K562 (cell line): Measurements from ENCODE around the gene RAMP2. TPM values are rescaled to one million over a fixed set of nuclear protein-coding genes. Genes with fewer than 3 reads are reported as not detected.

ENCODE experiments used
- ATF7 ChIP-seq: fragments of 450-650 bp; IDR thresholded peaks from 2 replicates; pipeline ENCODE4 v1.7.1; 2014; ENCODE audit warnings: mild to moderate bottlenecking, moderate library complexity
- ESRRB ChIP-seq: fragments of 250-450 bp; sonication (Bioruptor Pico); IDR thresholded peaks from 2 replicates; pipeline ENCODE4 v1.5.0; 2020; ENCODE audit warnings: mild to moderate bottlenecking, moderate library complexity, borderline replicate concordance
- FOSL1 ChIP-seq: fragments of 200-800 bp; sonication (Bioruptor generic); conservative IDR thresholded peaks from 2 replicates; pipeline ENCODE4 v1.6.1; 2016; ENCODE audit warnings: missing genetic modification characterization, missing compliant biosample characterization
- FOXK2 ChIP-seq, 2 experiments: fragments of 450-650 bp; IDR thresholded peaks in 1 of 2; conservative IDR thresholded peaks in 1 of 2; 2 replicates each; pipeline ENCODE4 v1.6.1; 2016; ENCODE audit warnings: low read depth in 2 of 2, mild to moderate bottlenecking in 1 of 2
- POLR2A ChIP-seq: fragments of 450-650 bp; conservative IDR thresholded peaks from 2 replicates; pipeline ENCODE4 v1.6.1; 2016
- POU5F1 ChIP-seq: fragments of 150-350 bp; IDR thresholded peaks from 2 replicates; pipeline ENCODE4 v1.6.1; 2014; ENCODE audit warnings: borderline replicate concordance, low read length, low read depth, mild to moderate bottlenecking; ENCODE audit not compliant: partially characterized antibody
- SAFB ChIP-seq: fragments of 200-400 bp; formaldehyde crosslinking; IDR thresholded peaks from 2 replicates; pipeline ENCODE4 v1.6.1; 2017; ENCODE audit warnings: low read depth, low read length, borderline replicate concordance
- SAP30 ChIP-seq: fragments of 200-600 bp; sonication (generic); IDR thresholded peaks from 2 replicates; pipeline ENCODE4 v1.6.1; 2012; ENCODE audit warnings: borderline replicate concordance, low read depth, mild to moderate bottlenecking, moderate library complexity, low read length, control low read depth, inconsistent platforms; ENCODE audit not compliant: insufficient read depth, poor library complexity, severe bottlenecking
- SP1 ChIP-seq: sonication (generic); formaldehyde crosslinking; IDR thresholded peaks from 2 replicates; pipeline ENCODE4 v1.8.1; 2022; ENCODE audit warnings: mild to moderate bottlenecking, missing genetic modification reagents
- TCF3 ChIP-seq: sonication (generic); formaldehyde crosslinking; IDR thresholded peaks from 2 replicates; pipeline ENCODE4 v1.4.0; 2020; ENCODE audit warnings: mild to moderate bottlenecking, missing genetic modification reagents
- WHSC1 ChIP-seq: IDR thresholded peaks from one replicate; pipeline ENCODE4 v1.6.1; 2012; ENCODE audit warnings: low read length, control low read depth, inconsistent platforms
- ZNF174 ChIP-seq: fragments of 250-450 bp; sonication (Bioruptor Pico); IDR thresholded peaks from 2 replicates; pipeline ENCODE4 v1.4.0; 2020; ENCODE audit warnings: mild to moderate bottlenecking
- ZNF184 ChIP-seq: sonication (generic); formaldehyde crosslinking; IDR thresholded peaks from 2 replicates; pipeline ENCODE4 v1.5.0; 2020; ENCODE audit warnings: missing genetic modification reagents
- polyA plus RNA-seq, 8 experiments: library from polyadenylated mRNA; depleted of rRNA in 4 of 8; stranded (reverse) in 5 of 8; unstranded in 3 of 8; fragments of >200 nt; fragmentation: Nextera tagmentation in 2 of 8; fragmentation: Illumina TruSeq in 1 of 8; extraction: Ambion mirVana in 2 of 8; extraction: Trizol in 1 of 8; gene quantifications; 2 replicates each; pipeline versions ENCODE4 v1.2.1 to v1.2.3, GENCODE V29; 2011 to 2014; ENCODE audit warnings: inconsistent platforms in 1 of 8, missing spikeins in 1 of 8
- total RNA-seq, 7 experiments: library from RNA; depleted of rRNA in 6 of 7; stranded (reverse); fragments of >200 nt in 6 of 7; fragmentation: Illumina TruSeq in 2 of 7; extraction: Trizol in 2 of 7; gene quantifications; 2 replicates each; pipeline versions ENCODE4 v1.2.1 to v1.2.3, GENCODE V29; 2011 to 2021; ENCODE audit warnings: low replicate concordance in 1 of 7
- TF ChIP-seq, protein P1 (sequence below): fragments of 250-450 bp; sonication (Bioruptor Pico); IDR thresholded peaks from 2 replicates; pipeline ENCODE4 v1.4.0; 2020; ENCODE audit warnings: mild to moderate bottlenecking
- TF ChIP-seq, protein P2 (sequence below): sonication (generic); formaldehyde crosslinking; IDR thresholded peaks from 2 replicates; pipeline ENCODE4 v1.8.0; 2022; ENCODE audit warnings: mild to moderate bottlenecking, low read depth, missing genetic modification reagents
- TF ChIP-seq, protein P3 (sequence below): sonication (generic); formaldehyde crosslinking; IDR thresholded peaks from 2 replicates; pipeline ENCODE4 v1.8.1; 2023; ENCODE audit warnings: mild to moderate bottlenecking, missing genetic modification reagents
- TF ChIP-seq, protein P4 (sequence below): sonication (generic); formaldehyde crosslinking; IDR thresholded peaks from 2 replicates; pipeline ENCODE4 v1.8.1; 2023; ENCODE audit warnings: missing genetic modification reagents, mild to moderate bottlenecking, borderline replicate concordance

Gene RAMP2
- total and polyA plus RNA-seq, 9 of the 15 experiments (the other 6 are each of a cell fraction or from before 2014, with no cell fraction given) = not detected

DNA sequence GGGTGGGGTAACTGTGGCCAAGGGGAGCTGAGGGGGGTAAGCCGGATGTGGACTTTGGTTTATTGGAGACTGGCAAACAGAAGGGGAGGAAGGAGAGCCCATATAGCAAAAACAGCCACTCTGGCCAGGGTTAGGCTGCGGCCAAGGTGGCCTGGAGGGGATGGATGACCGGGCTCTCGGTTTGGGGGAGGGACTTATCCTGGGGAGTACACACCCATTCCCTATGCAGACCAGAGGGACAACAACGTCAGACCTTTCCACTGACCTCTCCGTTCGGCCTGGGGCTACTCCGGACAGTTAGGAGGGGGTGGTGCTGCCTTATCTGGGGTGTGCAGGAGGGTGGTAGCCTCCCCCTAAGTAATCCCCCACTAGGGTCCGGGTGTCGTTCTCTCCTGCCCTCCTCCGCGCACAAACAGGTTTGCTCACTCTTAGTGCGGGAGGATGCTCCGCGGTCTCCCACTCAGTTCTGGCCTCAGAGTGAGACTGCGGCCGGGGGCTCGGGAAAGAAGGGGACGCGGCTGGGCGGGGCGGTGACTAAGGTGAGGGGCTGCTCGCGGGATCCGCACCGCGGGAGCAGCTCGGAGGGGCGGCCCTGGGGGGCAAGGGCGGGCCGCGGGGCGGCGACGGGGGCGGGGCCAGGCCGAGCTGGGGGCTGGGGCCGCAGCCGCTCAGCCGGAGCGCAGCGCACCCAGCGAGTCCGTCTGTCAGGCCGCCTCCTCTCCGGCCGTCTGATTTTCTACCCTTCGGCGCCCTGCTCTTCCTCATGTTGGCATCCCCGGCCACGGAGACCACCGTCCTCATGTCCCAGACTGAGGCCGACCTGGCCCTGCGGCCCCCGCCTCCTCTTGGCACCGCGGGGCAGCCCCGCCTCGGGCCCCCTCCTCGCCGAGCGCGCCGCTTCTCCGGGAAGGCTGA lies 19.2 kb downstream of the RAMP2 start, which contains the start of gene WNK4 (continued):
- no peak for TF ChIP-seq POU5F1
- peak; percentile 81 for TF ChIP-seq POLR2A
- TF ChIP-seq WHSC1 = no peak
- TF ChIP-seq, protein P1, sequence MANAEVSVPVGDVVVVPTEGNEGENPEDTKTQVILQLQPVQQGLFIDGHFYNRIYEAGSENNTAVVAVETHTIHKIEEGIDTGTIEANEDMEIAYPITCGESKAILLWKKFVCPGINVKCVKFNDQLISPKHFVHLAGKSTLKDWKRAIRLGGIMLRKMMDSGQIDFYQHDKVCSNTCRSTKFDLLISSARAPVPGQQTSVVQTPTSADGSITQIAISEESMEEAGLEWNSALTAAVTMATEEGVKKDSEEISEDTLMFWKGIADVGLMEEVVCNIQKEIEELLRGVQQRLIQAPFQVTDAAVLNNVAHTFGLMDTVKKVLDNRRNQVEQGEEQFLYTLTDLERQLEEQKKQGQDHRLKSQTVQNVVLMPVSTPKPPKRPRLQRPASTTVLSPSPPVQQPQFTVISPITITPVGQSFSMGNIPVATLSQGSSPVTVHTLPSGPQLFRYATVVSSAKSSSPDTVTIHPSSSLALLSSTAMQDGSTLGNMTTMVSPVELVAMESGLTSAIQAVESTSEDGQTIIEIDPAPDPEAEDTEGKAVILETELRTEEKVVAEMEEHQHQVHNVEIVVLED (CRISPR knock-in tag) = no peak
- peak; percentile 62; the same call in 1 of the 2 replicates for TF ChIP-seq SP1
- no peak for TF ChIP-seq ZNF174 (CRISPR knock-in tag)
- TF ChIP-seq FOSL1 = no peak; the same call in 1 of the 2 replicates
- TF ChIP-seq, protein P2, sequence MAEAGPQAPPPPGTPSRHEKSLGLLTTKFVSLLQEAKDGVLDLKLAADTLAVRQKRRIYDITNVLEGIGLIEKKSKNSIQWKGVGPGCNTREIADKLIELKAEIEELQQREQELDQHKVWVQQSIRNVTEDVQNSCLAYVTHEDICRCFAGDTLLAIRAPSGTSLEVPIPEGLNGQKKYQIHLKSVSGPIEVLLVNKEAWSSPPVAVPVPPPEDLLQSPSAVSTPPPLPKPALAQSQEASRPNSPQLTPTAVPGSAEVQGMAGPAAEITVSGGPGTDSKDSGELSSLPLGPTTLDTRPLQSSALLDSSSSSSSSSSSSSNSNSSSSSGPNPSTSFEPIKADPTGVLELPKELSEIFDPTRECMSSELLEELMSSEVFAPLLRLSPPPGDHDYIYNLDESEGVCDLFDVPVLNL (CRISPR knock-in tag) = no peak
- no peak for TF ChIP-seq SAFB
- no peak for TF ChIP-seq ZNF184
- peak; percentile 70 to 71 for TF ChIP-seq FOXK2 (conservative IDR thresholded peaks at IDR 0.05 in 1 of 2, IDR thresholded peaks at IDR 0.05 in 1 of 2; ENCODE audit: low read depth in 2 of 2)
- no peak for TF ChIP-seq ESRRB (CRISPR knock-in tag)
- no peak for TF ChIP-seq SAP30
- TF ChIP-seq, protein P3, sequence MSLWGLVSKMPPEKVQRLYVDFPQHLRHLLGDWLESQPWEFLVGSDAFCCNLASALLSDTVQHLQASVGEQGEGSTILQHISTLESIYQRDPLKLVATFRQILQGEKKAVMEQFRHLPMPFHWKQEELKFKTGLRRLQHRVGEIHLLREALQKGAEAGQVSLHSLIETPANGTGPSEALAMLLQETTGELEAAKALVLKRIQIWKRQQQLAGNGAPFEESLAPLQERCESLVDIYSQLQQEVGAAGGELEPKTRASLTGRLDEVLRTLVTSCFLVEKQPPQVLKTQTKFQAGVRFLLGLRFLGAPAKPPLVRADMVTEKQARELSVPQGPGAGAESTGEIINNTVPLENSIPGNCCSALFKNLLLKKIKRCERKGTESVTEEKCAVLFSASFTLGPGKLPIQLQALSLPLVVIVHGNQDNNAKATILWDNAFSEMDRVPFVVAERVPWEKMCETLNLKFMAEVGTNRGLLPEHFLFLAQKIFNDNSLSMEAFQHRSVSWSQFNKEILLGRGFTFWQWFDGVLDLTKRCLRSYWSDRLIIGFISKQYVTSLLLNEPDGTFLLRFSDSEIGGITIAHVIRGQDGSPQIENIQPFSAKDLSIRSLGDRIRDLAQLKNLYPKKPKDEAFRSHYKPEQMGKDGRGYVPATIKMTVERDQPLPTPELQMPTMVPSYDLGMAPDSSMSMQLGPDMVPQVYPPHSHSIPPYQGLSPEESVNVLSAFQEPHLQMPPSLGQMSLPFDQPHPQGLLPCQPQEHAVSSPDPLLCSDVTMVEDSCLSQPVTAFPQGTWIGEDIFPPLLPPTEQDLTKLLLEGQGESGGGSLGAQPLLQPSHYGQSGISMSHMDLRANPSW (CRISPR knock-in tag) = no peak
- TF ChIP-seq, protein P4, sequence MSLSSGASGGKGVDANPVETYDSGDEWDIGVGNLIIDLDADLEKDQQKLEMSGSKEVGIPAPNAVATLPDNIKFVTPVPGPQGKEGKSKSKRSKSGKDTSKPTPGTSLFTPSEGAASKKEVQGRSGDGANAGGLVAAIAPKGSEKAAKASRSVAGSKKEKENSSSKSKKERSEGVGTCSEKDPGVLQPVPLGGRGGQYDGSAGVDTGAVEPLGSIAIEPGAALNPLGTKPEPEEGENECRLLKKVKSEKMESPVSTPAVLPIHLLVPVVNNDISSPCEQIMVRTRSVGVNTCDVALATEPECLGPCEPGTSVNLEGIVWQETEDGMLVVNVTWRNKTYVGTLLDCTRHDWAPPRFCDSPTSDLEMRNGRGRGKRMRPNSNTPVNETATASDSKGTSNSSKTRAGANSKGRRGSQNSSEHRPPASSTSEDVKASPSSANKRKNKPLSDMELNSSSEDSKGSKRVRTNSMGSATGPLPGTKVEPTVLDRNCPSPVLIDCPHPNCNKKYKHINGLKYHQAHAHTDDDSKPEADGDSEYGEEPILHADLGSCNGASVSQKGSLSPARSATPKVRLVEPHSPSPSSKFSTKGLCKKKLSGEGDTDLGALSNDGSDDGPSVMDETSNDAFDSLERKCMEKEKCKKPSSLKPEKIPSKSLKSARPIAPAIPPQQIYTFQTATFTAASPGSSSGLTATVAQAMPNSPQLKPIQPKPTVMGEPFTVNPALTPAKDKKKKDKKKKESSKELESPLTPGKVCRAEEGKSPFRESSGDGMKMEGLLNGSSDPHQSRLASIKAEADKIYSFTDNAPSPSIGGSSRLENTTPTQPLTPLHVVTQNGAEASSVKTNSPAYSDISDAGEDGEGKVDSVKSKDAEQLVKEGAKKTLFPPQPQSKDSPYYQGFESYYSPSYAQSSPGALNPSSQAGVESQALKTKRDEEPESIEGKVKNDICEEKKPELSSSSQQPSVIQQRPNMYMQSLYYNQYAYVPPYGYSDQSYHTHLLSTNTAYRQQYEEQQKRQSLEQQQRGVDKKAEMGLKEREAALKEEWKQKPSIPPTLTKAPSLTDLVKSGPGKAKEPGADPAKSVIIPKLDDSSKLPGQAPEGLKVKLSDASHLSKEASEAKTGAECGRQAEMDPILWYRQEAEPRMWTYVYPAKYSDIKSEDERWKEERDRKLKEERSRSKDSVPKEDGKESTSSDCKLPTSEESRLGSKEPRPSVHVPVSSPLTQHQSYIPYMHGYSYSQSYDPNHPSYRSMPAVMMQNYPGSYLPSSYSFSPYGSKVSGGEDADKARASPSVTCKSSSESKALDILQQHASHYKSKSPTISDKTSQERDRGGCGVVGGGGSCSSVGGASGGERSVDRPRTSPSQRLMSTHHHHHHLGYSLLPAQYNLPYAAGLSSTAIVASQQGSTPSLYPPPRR (CRISPR knock-in tag) = no peak
- TF ChIP-seq ATF7 = peak; percentile 79
- peak; percentile 94 for TF ChIP-seq TCF3 (CRISPR knock-in tag)
